GM21576 (cell line): ENCODE measurements around the gene MSRB1.

Experiments
- ATAC-seq: cut with Tn5 transposase; IDR thresholded peaks from one replicate; pipeline ENCODE4 v1.9.1; 2021; ENCODE audit warnings: mild to moderate bottlenecking, moderate library complexity; ENCODE audit not compliant: unreplicated experiment

MSRB1 gene

GRCh38 chr16:1918351-1919326, 24.4 kb downstream of the MSRB1 start, which contains the start of gene HS3ST6:
HS3ST6 (minus strand) TSS chr16:1918415; CDS start chr16:1918323, 92 bp downstream.
- ATAC-seq, result no peak

- no peak for ATAC-seq
Measured at GRCh38 chr16:1917665-1918350, 25.2 kb downstream of the MSRB1 start.

GRCh38 chr16:1917056-1917664, 25.8 kb downstream of the MSRB1 start:
- ATAC-seq, result no peak

- ATAC-seq, result no peak
Measured at GRCh38 chr16:1916640-1916990, 26.4 kb downstream of the MSRB1 start.

- ATAC-seq, result no peak
Measured at GRCh38 chr16:1915732-1916639, 27.0 kb downstream of the MSRB1 start.

GRCh38 chr16:1914988-1915387, 28.0 kb downstream of the MSRB1 start:
- ATAC-seq, result no peak

GRCh38 chr16:1914084-1914608, 28.9 kb downstream of the MSRB1 start:
- no peak for ATAC-seq

GRCh38 chr16:1913327-1914083, 29.5 kb downstream of the MSRB1 start:
- no peak for ATAC-seq

- ATAC-seq, result no peak
Measured at GRCh38 chr16:1912215-1912543, 30.8 kb downstream of the MSRB1 start.

- no peak for ATAC-seq
Measured at GRCh38 chr16:1911467-1912214, 31.4 kb downstream of the MSRB1 start.

- ATAC-seq, result no peak
Measured at GRCh38 chr16:1909561-1910231, 33.3 kb downstream of the MSRB1 start.

GRCh38 chr16:1908983-1909382, 34.0 kb downstream of the MSRB1 start:
- no peak for ATAC-seq

GRCh38 chr16:1908184-1908583, 34.8 kb downstream of the MSRB1 start:
- ATAC-seq, result no peak

GRCh38 chr16:1907226-1907860, 35.7 kb downstream of the MSRB1 start:
- ATAC-seq, result no peak

- no peak for ATAC-seq
Measured at GRCh38 chr16:1906846-1907165, 36.2 kb downstream of the MSRB1 start.

- no peak for ATAC-seq
Measured at GRCh38 chr16:1906055-1906845, 36.7 kb downstream of the MSRB1 start.
